K562 (cell line): ENCODE measurements around the gene FGFBP3. TPM values are rescaled to one million over a fixed set of nuclear protein-coding genes. Genes with fewer than 3 reads are reported as not detected.

Source experiments
- FIP1L1 ChIP-seq: fragments of 200-400 bp; formaldehyde crosslinking; IDR thresholded peaks from 2 replicates; pipeline ENCODE4 v1.6.1; 2018; ENCODE audit warnings: mild to moderate bottlenecking, low read depth, low read length; ENCODE audit not compliant: poor library complexity, severe bottlenecking
- FOXJ2 ChIP-seq: fragments of 200-800 bp; sonication (Bioruptor generic); IDR thresholded peaks from 2 replicates; pipeline ENCODE4 v1.6.1; 2016; ENCODE audit warnings: missing genetic modification characterization, missing compliant biosample characterization
- FOXK2 ChIP-seq, 2 experiments: fragments of 450-650 bp; IDR thresholded peaks in 1 of 2; conservative IDR thresholded peaks in 1 of 2; 2 replicates each; pipeline ENCODE4 v1.6.1; 2016; ENCODE audit warnings: low read depth in 2 of 2, mild to moderate bottlenecking in 1 of 2
- IFI16 ChIP-seq: fragments of 250-450 bp; sonication (Bioruptor Pico); IDR thresholded peaks from 2 replicates; pipeline ENCODE4 v2.1.2; 2022; ENCODE audit warnings: mild to moderate bottlenecking, inconsistent platforms
- KLF6 ChIP-seq: fragments of 250-450 bp; sonication (Bioruptor Pico); IDR thresholded peaks from 2 replicates; pipeline ENCODE4 v1.4.0; 2020; ENCODE audit warnings: mild to moderate bottlenecking, moderate library complexity, borderline replicate concordance
- MCM3 ChIP-seq: fragments of 450-650 bp; IDR thresholded peaks from 2 replicates; pipeline ENCODE4 v1.6.1; 2016
- MEIS2 ChIP-seq: fragments of 450-650 bp; IDR thresholded peaks from 2 replicates; pipeline ENCODE4 v1.6.1; 2014; ENCODE audit warnings: mild to moderate bottlenecking; ENCODE audit not compliant: partially characterized antibody
- PHF8 ChIP-seq: fragments of 200-600 bp; sonication (generic); IDR thresholded peaks from 2 replicates; pipeline ENCODE4 v1.6.1; 2012; ENCODE audit warnings: mixed run types, mild to moderate bottlenecking, inconsistent platforms, low read length, moderate library complexity, borderline replicate concordance
- POLR2H ChIP-seq: IDR thresholded peaks from 2 replicates; pipeline ENCODE4 v1.6.1; 2016; ENCODE audit warnings: missing genetic modification characterization, low read depth, mild to moderate bottlenecking, control low read depth, missing compliant biosample characterization, moderate library complexity
- PTTG1 ChIP-seq: fragments of 450-650 bp; IDR thresholded peaks from 2 replicates; pipeline ENCODE4 v1.6.1; 2016; ENCODE audit warnings: low read depth, mild to moderate bottlenecking, missing genetic modification characterization, missing compliant biosample characterization
- RBM17 ChIP-seq: fragments of 200-400 bp; formaldehyde crosslinking; IDR thresholded peaks from 2 replicates; pipeline ENCODE4 v1.6.1; 2017; ENCODE audit warnings: low read depth, mild to moderate bottlenecking, low read length, borderline replicate concordance
- SMARCA4 ChIP-seq: fragments of 450-650 bp; IDR thresholded peaks from 2 replicates; pipeline ENCODE4 v1.6.1; 2016
- TAF15 ChIP-seq: fragments of 200-400 bp; formaldehyde crosslinking; IDR thresholded peaks from 2 replicates; pipeline ENCODE4 v1.6.1; 2017; ENCODE audit warnings: mild to moderate bottlenecking, low read depth, low read length, moderate library complexity
- TEAD4 ChIP-seq, 2 experiments: sonication (generic) in 1 of 2; formaldehyde crosslinking in 1 of 2; IDR thresholded peaks; 2 replicates each; pipeline versions ENCODE4 v1.6.1 to v1.8.0; 2012 to 2022; ENCODE audit warnings: borderline replicate concordance in 1 of 2, inconsistent platforms in 1 of 2, low read length in 1 of 2, mild to moderate bottlenecking in 1 of 2, missing genetic modification reagents in 1 of 2
- ZKSCAN3 ChIP-seq: fragments of 250-450 bp; sonication (Bioruptor Pico); IDR thresholded peaks from 2 replicates; pipeline ENCODE4 v1.4.0; 2020
- ZNF274 ChIP-seq: IDR thresholded peaks from 2 replicates; pipeline ENCODE4 v1.6.1; 2011; ENCODE audit warnings: low read depth, mild to moderate bottlenecking, low read length, moderate library complexity, borderline replicate concordance
- ZNF644 ChIP-seq: fragments of 200-800 bp; sonication (Bioruptor generic); IDR thresholded peaks from 2 replicates; pipeline ENCODE4 v1.6.1; 2016; ENCODE audit warnings: low read depth, missing genetic modification characterization, missing compliant biosample characterization
- polyA plus RNA-seq, 8 experiments: library from polyadenylated mRNA; depleted of rRNA in 4 of 8; stranded (reverse) in 5 of 8; unstranded in 3 of 8; fragments of >200 nt; fragmentation: Nextera tagmentation in 2 of 8; fragmentation: Illumina TruSeq in 1 of 8; extraction: Ambion mirVana in 2 of 8; extraction: Trizol in 1 of 8; gene quantifications; 2 replicates each; pipeline versions ENCODE4 v1.2.1 to v1.2.3, GENCODE V29; 2011 to 2014; ENCODE audit warnings: inconsistent platforms in 1 of 8, missing spikeins in 1 of 8
- total RNA-seq, 7 experiments: library from RNA; depleted of rRNA in 6 of 7; stranded (reverse); fragments of >200 nt in 6 of 7; fragmentation: Illumina TruSeq in 2 of 7; extraction: Trizol in 2 of 7; gene quantifications; 2 replicates each; pipeline versions ENCODE4 v1.2.1 to v1.2.3, GENCODE V29; 2011 to 2021; ENCODE audit warnings: low replicate concordance in 1 of 7
- TF ChIP-seq, protein P1 (sequence below): sonication (generic); formaldehyde crosslinking; IDR thresholded peaks from 2 replicates; pipeline ENCODE4 v1.9.0; 2022; ENCODE audit warnings: mild to moderate bottlenecking, missing genetic modification reagents
- TF ChIP-seq, protein P2 (sequence below): IDR thresholded peaks from 2 replicates; pipeline ENCODE4 v1.6.1; 2011; ENCODE audit not compliant: insufficient read length; ENCODE audit errors: extremely low read depth
- TF ChIP-seq, protein P3 (sequence below): fragments of 450-650 bp; formaldehyde crosslinking; IDR thresholded peaks from 2 replicates; pipeline ENCODE4 v1.4.0; 2020; ENCODE audit warnings: mild to moderate bottlenecking, moderate library complexity
- TF ChIP-seq, protein P4 (sequence below): fragments of 450-650 bp; formaldehyde crosslinking; IDR thresholded peaks from 2 replicates; pipeline ENCODE4 v1.4.0; 2020; ENCODE audit warnings: mild to moderate bottlenecking, mixed read lengths
- TF ChIP-seq, protein P5 (sequence below): fragments of 450-650 bp; formaldehyde crosslinking; IDR thresholded peaks from 2 replicates; pipeline ENCODE4 v1.4.0; 2022; ENCODE audit warnings: missing genetic modification characterization

FGFBP3 gene
- total and polyA plus RNA-seq, 9 of the 15 experiments (the other 6 are each of a cell fraction or from before 2014, with no cell fraction given), result 0.58 to 3.0 (median 1.5) TPM

DNA sequence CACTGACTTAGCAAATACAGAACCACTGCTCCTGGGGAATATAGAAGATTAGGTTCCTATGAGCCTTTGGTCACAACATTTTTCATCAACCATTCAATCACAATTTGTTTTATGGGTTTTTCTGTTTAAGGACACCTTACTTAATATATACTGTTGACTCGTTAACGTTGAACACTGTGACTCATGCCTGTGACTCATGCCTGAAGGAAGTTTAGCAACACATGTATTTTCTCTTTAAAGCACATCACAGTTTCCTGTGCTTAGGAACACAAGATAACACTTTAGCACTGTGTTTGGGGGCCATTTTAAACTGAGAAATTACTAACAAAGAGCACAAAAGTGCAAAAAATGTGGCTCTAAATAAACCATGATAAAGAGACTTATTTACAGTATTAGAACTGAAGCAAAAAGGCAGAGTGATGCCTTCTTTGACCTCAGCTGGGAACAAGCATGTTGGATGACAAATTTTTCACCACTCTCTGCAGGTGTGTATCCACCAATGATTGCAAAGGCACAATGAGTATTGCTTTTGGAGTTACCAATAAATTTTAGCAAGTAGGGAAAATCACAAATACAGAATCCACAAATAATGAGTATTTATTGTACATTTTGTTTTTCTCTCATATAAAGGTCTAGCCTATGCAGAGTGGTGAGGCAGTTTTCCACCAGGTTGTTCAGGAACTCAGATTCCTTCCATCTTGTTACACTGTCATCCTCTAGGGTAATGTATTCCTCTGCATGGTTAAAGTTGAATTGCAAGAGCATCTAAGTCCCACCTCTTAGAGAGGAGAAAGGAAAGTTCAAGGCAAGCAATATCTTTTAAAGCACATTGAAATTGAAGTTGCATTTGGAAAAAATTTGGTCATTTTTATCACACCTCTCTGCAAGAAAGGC is 7.3 kb downstream of the FGFBP3 start (continued):
- TF ChIP-seq PTTG1 (tag) (no peak), ZKSCAN3 (CRISPR knock-in tag) (no peak), MCM3 (no peak), ZNF644 (tag) (no peak), RBM17 (no peak), IFI16 (no peak), ZNF274 (no peak), FOXK2 (conservative IDR thresholded peaks at IDR 0.05 in 1 of 2, IDR thresholded peaks at IDR 0.05 in 1 of 2; ENCODE audit: low read depth in 2 of 2) (0 out of 4 replicates have a peak, but pooled peaks of 1 of the 2 experiments have one; percentile 49), POLR2H (tag) (no peak), TAF15 (no peak), KLF6 (CRISPR knock-in tag) (no peak), FOXJ2 (tag) (no peak), TEAD4 (IDR thresholded peaks at IDR 0.05; ENCODE audit: low read length) (peak; percentile 22; the same call in 1 of the 2 replicates), TEAD4 (CRISPR knock-in tag; IDR thresholded peaks at IDR 0.05; ENCODE audit: borderline replicate concordance) (no peak), PHF8 (no peak), FIP1L1 (no peak), SMARCA4 (peak; percentile 90), MEIS2 (peak; percentile 56)
- TF ChIP-seq, protein P1, sequence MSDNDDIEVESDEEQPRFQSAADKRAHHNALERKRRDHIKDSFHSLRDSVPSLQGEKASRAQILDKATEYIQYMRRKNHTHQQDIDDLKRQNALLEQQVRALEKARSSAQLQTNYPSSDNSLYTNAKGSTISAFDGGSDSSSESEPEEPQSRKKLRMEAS (CRISPR knock-in tag), result no peak
- TF ChIP-seq, protein P2, sequence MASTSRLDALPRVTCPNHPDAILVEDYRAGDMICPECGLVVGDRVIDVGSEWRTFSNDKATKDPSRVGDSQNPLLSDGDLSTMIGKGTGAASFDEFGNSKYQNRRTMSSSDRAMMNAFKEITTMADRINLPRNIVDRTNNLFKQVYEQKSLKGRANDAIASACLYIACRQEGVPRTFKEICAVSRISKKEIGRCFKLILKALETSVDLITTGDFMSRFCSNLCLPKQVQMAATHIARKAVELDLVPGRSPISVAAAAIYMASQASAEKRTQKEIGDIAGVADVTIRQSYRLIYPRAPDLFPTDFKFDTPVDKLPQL, result no peak
- TF ChIP-seq, protein P3, sequence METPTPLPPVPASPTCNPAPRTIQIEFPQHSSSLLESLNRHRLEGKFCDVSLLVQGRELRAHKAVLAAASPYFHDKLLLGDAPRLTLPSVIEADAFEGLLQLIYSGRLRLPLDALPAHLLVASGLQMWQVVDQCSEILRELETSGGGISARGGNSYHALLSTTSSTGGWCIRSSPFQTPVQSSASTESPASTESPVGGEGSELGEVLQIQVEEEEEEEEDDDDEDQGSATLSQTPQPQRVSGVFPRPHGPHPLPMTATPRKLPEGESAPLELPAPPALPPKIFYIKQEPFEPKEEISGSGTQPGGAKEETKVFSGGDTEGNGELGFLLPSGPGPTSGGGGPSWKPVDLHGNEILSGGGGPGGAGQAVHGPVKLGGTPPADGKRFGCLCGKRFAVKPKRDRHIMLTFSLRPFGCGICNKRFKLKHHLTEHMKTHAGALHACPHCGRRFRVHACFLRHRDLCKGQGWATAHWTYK (CRISPR knock-in tag), result no peak
- TF ChIP-seq, protein P4, sequence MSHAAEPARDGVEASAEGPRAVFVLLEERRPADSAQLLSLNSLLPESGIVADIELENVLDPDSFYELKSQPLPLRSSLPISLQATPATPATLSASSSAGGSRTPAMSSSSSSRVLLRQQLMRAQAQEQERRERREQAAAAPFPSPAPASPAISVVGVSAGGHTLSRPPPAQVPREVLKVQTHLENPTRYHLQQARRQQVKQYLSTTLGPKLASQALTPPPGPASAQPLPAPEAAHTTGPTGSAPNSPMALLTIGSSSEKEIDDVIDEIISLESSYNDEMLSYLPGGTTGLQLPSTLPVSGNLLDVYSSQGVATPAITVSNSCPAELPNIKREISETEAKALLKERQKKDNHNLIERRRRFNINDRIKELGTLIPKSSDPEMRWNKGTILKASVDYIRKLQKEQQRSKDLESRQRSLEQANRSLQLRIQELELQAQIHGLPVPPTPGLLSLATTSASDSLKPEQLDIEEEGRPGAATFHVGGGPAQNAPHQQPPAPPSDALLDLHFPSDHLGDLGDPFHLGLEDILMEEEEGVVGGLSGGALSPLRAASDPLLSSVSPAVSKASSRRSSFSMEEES (CRISPR knock-in tag), result no peak
- TF ChIP-seq, protein P5, sequence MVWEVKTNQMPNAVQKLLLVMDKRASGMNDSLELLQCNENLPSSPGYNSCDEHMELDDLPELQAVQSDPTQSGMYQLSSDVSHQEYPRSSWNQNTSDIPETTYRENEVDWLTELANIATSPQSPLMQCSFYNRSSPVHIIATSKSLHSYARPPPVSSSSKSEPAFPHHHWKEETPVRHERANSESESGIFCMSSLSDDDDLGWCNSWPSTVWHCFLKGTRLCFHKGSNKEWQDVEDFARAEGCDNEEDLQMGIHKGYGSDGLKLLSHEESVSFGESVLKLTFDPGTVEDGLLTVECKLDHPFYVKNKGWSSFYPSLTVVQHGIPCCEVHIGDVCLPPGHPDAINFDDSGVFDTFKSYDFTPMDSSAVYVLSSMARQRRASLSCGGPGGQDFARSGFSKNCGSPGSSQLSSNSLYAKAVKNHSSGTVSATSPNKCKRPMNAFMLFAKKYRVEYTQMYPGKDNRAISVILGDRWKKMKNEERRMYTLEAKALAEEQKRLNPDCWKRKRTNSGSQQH (CRISPR knock-in tag), result no peak
